Urinary bladder (tissue), 4 donors: ENCODE data around the gene HUS1. TPM values are rescaled to one million over a fixed set of nuclear protein-coding genes. Genes with fewer than 3 reads are reported as not detected.
"Not testable (repeated sequence)": the region's sequence is repeated elsewhere in the genome, so short reads cannot be mapped to it uniquely, and the experiment has no call there.

Source experiments
- DNase-seq: peaks from one replicate; pipeline ENCODE4 v3.0.0-alpha.2; 2015; ENCODE audit errors: extremely low spot score
- H3K27ac ChIP-seq: one replicate; pipeline ENCODE4 v1.5.1; 2013; ENCODE audit warnings: low read depth, mild to moderate bottlenecking, moderate library complexity
- H3K36me3 ChIP-seq: one replicate; pipeline ENCODE4 v1.6.1; 2013; ENCODE audit warnings: mild to moderate bottlenecking, moderate library complexity; ENCODE audit not compliant: insufficient read depth
- H3K4me1 ChIP-seq: one replicate; pipeline ENCODE4 v1.6.1; 2013; ENCODE audit warnings: mild to moderate bottlenecking, moderate library complexity; ENCODE audit not compliant: insufficient read depth
- H3K4me3 ChIP-seq: one replicate; pipeline ENCODE4 v1.5.1; 2013; ENCODE audit warnings: low read depth, low read length
- WGBS: extraction: QIAGEN DNeasy Blood & Tissue Kit; methylation state at CpG from one replicate; pipeline ENCODE4 v1.1.7; 2013; 5-methylcytosine and 5-hydroxymethylcytosine counted together
- polyA plus RNA-seq: library from polyadenylated mRNA; stranded (reverse); fragments of 200-250 nt; gene quantifications from one replicate; pipeline ENCODE4 v1.2.3, GENCODE V29; 2013
- total RNA-seq: library from RNA; depleted of rRNA; stranded (reverse); fragments of >200 nt; gene quantifications from one replicate; pipeline ENCODE4 v1.2.3, GENCODE V29; 2014
- donor health status: healthy with polysubstance abuse.
- donor health status: healthy.

The HUS1 gene
- total and polyA plus RNA-seq, 2 donors = 9.2 to 16.8 TPM

DNA sequence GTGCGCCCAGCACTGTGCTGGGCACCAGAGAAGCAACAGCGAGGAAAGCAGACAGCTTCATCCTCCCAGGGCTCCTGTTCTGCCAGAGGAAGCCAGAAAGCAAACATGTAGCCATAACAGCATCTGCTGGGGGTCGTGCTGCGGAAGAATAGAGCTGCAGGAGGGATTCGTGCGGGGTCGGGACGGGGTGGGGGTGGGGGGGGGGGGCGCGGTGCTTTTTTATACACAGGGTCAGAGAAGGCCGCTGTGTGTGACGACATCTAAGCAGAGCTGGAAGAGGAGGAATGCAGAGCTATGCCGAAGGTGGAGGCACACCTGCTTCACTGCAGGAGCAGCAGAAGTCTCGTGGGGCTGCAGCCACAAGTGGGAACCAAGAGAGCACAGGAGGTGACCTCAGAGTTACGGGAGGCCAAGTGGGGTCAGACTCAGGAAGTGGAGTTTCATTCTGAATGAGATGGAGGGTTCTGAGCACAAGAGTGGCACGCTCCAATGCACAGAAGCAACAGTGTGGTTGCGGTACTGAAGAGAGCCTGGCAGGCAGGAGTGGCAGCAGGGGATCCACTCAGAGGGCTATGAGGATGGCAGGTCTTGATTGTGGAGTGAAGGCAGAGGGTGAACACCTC lies 42.2 kb downstream of the HUS1 start:
- 63% methylated on average over 15 of the region's 17 CpGs for WGBS
- no peak overlapping the region for H3K27ac ChIP-seq
- H3K4me3 ChIP-seq = no peak overlapping the region
- no peaks in the 10 kb centered on the region for H3K36me3 ChIP-seq
- no peak for DNase-seq
- H3K4me1 ChIP-seq = no peaks in the 10 kb centered on the region

- no peak for DNase-seq
- WGBS = 90% methylated on average over 4 of the region's 4 CpGs
- Histone ChIP-seq H3K27ac (no peak overlapping the region), H3K4me1 (no peaks in the 10 kb centered on the region), H3K36me3 (no peaks in the 10 kb centered on the region), H3K4me3 (no peak overlapping the region)
These were observed 43.1 kb downstream of the HUS1 start for GRCh38 chr7:47936323-47936722.

DNA sequence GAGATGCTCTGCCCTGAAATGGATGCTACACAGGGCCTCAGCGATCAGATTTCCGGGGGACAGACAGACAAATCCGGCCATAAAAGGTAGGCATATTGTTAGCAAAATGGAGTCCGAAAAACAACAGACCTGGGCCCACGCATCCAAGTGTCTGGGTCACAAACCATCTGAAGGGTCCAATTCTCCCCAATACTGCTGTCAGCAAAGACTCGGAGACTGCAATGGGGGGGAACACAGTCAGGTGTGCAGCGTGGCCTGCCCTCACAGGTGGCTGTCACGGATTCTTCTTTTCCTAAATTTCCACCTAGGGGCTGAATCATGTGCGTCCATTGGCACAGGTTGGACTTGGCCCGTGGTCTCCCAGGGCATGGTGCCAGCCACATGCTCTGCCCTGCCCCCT lies 44.1 kb downstream of the HUS1 start:
- Histone ChIP-seq H3K4me1 (no peaks in the 10 kb centered on the region), H3K4me3 (no peak overlapping the region), H3K36me3 (no peaks in the 10 kb centered on the region), H3K27ac (no peak overlapping the region)
- 92% methylated on average over 10 of the region's 10 CpGs for WGBS
- DNase-seq = no peak

DNA sequence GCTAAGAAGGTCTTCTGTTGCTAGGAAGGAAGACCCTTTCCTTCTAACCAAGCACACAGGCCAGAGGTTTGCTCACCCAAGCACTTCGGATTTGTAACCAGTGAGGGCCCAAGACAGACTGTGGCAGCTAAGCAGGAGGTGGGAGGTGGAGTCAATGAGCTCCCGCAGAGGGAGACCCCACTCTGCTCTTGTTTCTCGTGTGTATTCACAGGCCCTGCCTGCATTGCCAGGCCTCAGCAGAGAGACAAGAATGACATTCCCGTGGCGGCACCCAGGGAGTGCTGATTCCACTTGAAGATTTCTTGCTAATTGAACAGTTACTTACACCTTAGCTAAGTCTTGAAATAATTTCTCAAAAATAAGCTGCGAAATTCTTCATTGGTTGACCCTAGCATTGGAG lies 44.6 kb downstream of the HUS1 start:
- WGBS = 78% methylated on average over 6 of the region's 6 CpGs
- no peak overlapping the region for H3K4me3 ChIP-seq
- DNase-seq = no peak

DNA sequence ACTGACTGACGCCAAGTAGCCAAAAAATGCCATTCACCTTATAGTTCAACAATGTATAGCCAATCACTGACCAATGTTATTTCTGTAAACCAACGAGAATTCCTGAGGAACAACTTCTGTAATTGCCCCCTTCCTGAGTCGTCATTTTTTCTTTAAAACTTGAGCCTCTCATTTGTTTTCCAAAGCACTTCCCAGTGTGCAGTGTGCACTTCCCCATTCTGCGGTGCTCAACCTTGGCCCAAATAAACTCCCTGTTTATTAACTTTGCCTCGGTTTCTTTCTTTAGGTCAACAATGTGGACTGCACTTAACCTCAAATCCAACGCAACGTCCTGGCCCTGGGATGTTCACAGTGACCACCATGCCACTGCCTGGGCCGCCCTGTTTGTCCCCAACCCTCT lies 46.2 kb downstream of the HUS1 start:
- 85% methylated on average over 8 of the region's 8 CpGs for WGBS
- no peak for DNase-seq
- Histone ChIP-seq H3K4me1 (no peaks in the 10 kb centered on the region), H3K27ac (no peak overlapping the region), H3K4me3 (no peak overlapping the region), H3K36me3 (no peaks in the 10 kb centered on the region)

More for the DNA sequence above, 44.6 kb downstream of the HUS1 start:
- no peaks in the 10 kb centered on the region for H3K36me3 ChIP-seq
- no peaks in the 10 kb centered on the region for H3K4me1 ChIP-seq
- no peak overlapping the region for H3K27ac ChIP-seq

GRCh38 chr7:47932466-47933037 lies 46.9 kb downstream of the HUS1 start:
- 86% methylated on average over 11 of the region's 11 CpGs for WGBS
- Histone ChIP-seq H3K36me3 (no peaks in the 10 kb centered on the region), H3K4me3 (no peak overlapping the region), H3K4me1 (no peaks in the 10 kb centered on the region), H3K27ac (no peak overlapping the region)
- DNase-seq = no peak

DNA sequence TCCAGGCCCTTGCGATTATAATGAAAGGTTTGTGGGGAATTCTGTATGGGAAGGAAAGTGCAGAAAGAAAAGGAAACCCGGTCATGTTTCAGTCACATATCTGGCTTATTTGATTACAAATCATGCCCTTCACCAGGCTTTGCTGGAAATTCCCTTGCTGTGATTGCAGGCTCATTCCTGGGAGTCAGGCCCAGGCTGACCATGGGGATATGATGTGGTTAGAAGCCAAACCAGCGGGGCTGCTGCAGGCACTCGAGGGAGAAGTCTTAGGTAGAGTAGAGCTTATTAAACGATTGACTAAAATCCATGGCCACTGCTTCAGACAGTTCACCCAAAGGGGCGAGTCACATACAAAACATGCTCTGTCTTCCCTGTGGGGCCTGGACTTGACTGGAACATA lies 47.4 kb downstream of the HUS1 start:
- WGBS = 65% methylated on average over 6 of the region's 6 CpGs
- no peak for DNase-seq
- no peak overlapping the region for H3K4me3 ChIP-seq
- no peak overlapping the region for H3K27ac ChIP-seq
- no peaks in the 10 kb centered on the region for H3K4me1 ChIP-seq
- H3K36me3 ChIP-seq = no peaks in the 10 kb centered on the region

- H3K4me3 ChIP-seq = no peak overlapping the region
- no peak overlapping the region for H3K27ac ChIP-seq
- 93% methylated on average over 18 of the region's 18 CpGs for WGBS
- no peaks in the 10 kb centered on the region for H3K4me1 ChIP-seq
- DNase-seq = no peak
- no peaks in the 10 kb centered on the region for H3K36me3 ChIP-seq
These were observed 48.1 kb downstream of the HUS1 start for GRCh38 chr7:47931005-47932004.

GRCh38 chr7:47924266-47924665 lies 55.1 kb downstream of the HUS1 start:
- Histone ChIP-seq H3K27ac (no peak overlapping the region), H3K4me1 (no peaks in the 10 kb centered on the region), H3K4me3 (no peak overlapping the region), H3K36me3 (no peaks in the 10 kb centered on the region)
- whole genome bisulfite sequencing = 70% methylated on average over 2 of the region's 2 CpGs
- DNase-seq = no peak

GRCh38 chr7:47923081-47923875 lies 56.1 kb downstream of the HUS1 start:
- not testable (repeated sequence) for H3K36me3 ChIP-seq, H3K27ac ChIP-seq, H3K4me1 ChIP-seq, H3K4me3 ChIP-seq, DNase-seq
- WGBS = 74% methylated on average over 8 of the region's 8 CpGs

- not testable (repeated sequence) for H3K36me3 ChIP-seq, DNase-seq, H3K27ac ChIP-seq, H3K4me3 ChIP-seq, H3K4me1 ChIP-seq
- WGBS = 47% methylated on average over 1 of the region's 1 CpG
These were observed 62.9 kb downstream of the HUS1 start for GRCh38 chr7:47916514-47916913.

DNA sequence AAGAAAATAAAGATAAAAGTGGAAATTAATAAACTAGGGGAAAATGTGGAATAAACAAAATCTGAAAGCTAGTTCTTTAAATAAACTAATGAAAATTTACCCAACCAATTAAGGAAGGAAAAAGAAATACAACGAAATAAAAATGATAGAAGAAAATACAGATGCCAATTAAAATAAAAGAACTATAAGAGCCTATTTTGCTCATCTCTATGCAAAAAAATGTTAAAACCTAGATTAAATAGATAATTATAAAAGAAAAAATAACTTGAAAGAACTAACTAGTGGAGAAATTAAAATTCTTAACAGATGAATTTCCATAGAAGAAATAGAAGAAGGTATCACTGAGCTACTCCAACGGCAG lies 63.8 kb downstream of the HUS1 start:
- 83% methylated on average over 2 of the region's 2 CpGs for WGBS

More for the DNA sequence above, 63.8 kb downstream of the HUS1 start:
- no peaks in the 10 kb centered on the region for H3K36me3 ChIP-seq
- DNase-seq = no peak
- no peak overlapping the region for H3K4me3 ChIP-seq
- no peak overlapping the region for H3K27ac ChIP-seq
- H3K4me1 ChIP-seq = no peaks in the 10 kb centered on the region
